Kidney (tissue), 14 donors: ENCODE measurements around the gene C20orf141. TPM values are rescaled to one million over a fixed set of nuclear protein-coding genes. Genes with fewer than 3 reads are reported as not detected.

ENCODE experiments used
- DNase-seq, 5 donors: peaks; one replicate each; pipeline ENCODE4 v3.0.0-alpha.2; 2013 to 2020
- FAIRE-seq: peaks from 2 replicates; lab custom pipeline; 2012; peaks lifted over from hg19 to GRCh38; lab: Jason Lieb, UNC
- H3K27ac ChIP-seq, 2 donors: one replicate each; pipeline ENCODE4 v1.7.0; 2013; ENCODE audit warnings: low read depth in 2 of 2, low read length in 2 of 2, inconsistent platforms in 1 of 2
- H3K27me3 ChIP-seq: one replicate; pipeline ENCODE4 v1.7.1; 2013; ENCODE audit warnings: low read length, inconsistent platforms; ENCODE audit not compliant: control insufficient read depth, insufficient read depth
- H3K36me3 ChIP-seq, 3 donors: one replicate each; pipeline versions ENCODE4 v1.7.0 to v1.7.1; 2013; ENCODE audit warnings: low read length in 3 of 3, control low read depth in 1 of 3, inconsistent platforms in 1 of 3; ENCODE audit not compliant: insufficient read depth in 3 of 3, control insufficient read depth in 2 of 3
- H3K4me1 ChIP-seq, 3 donors: one replicate each; pipeline versions ENCODE4 v1.7.0 to v1.7.1; 2013; ENCODE audit warnings: low read length in 3 of 3, inconsistent platforms in 1 of 3, low read depth in 1 of 3; ENCODE audit not compliant: control insufficient read depth in 2 of 3, insufficient read depth in 2 of 3
- H3K4me3 ChIP-seq, 3 donors: one replicate each; pipeline versions ENCODE4 v1.7.0 to v1.8.1; 2013; ENCODE audit warnings: low read length in 3 of 3, control low read depth in 1 of 3, inconsistent platforms in 1 of 3
- H3K9ac ChIP-seq, 3 donors: one replicate each; pipeline versions ENCODE4 v1.7.0 to v1.7.1; 2013; ENCODE audit warnings: low read length in 3 of 3, control low read depth in 1 of 3, inconsistent platforms in 1 of 3
- H3K9me3 ChIP-seq, 3 donors: one replicate each; pipeline versions ENCODE4 v1.7.0 to v1.7.1; 2013; ENCODE audit warnings: low read length in 3 of 3, control low read depth in 1 of 3, inconsistent platforms in 1 of 3; ENCODE audit not compliant: control insufficient read depth in 2 of 3, insufficient read depth in 1 of 3
- CTCF ChIP-seq: IDR thresholded peaks from 3 replicates; pipeline ENCODE4 v1.5.1; 2012; ENCODE audit warnings: mild to moderate bottlenecking, moderate library complexity, borderline replicate concordance; ENCODE audit not compliant: insufficient read depth; ENCODE audit errors: extremely low read depth
- intact Hi-C: fragments of 100-400 bp; cut with DNase I; formaldehyde crosslinking; loops from one replicate; pipeline ENCODE4 v1.11.1; 2022
- polyA plus RNA-seq: library from polyadenylated mRNA; stranded (reverse); fragments of 350-450 nt; fragmentation: Illumina TruSeq; extraction: RNeasy Lipid Tissue Mini Kit (QIAGEN cat#74804); gene quantifications from one replicate; pipeline ENCODE4 v1.2.3, GENCODE V29; 2014; ENCODE audit warnings: low read depth, low replicate concordance; ENCODE audit not compliant: insufficient read depth
- total RNA-seq: library from RNA; stranded (reverse); fragmentation: NEBNext Ultra II Directional; extraction: Animal tissue kit (Norgen Biotek cat#: 25700); gene quantifications from one replicate; pipeline ENCODE4 v1.2.1, GENCODE V29; 2021
- donor health status: control.
- donor health status: control.
- donor health status: control.
- donor health status: control.
- donor health status: control.
- donor health status: DM: yes; HTN: yes; CAD: no.
- donor health status: Normal renal cell carcinoma (clear cell type).

Gene C20orf141
- total and polyA plus RNA-seq, 2 donors from 2014 or later = not detected

GRCh38 chr20:2864626-2865025 lies 49.8 kb downstream of the C20orf141 start:
- intact Hi-C loops = no loop called here
- Histone ChIP-seq H3K27ac (no peak overlapping the region), H3K4me3 (no peak overlapping the region), H3K36me3 (peaks cover 0 to 28% (median 17%) of the 10 kb centered on the region in 3 donors), H3K9me3 (no peaks in the 10 kb centered on the region), H3K9ac (no peak overlapping the region), H3K27me3 (no peaks in the 10 kb centered on the region), H3K4me1 (no peaks in the 10 kb centered on the region)
- no peak for TF ChIP-seq CTCF
- no peak for DNase-seq
- FAIRE-seq = no peak

- intact Hi-C loops = no loop called here
- no peak overlapping the region for H3K4me3 ChIP-seq
- H3K36me3 ChIP-seq = peaks cover 0 to 28% (median 17%) of the 10 kb centered on the region in 3 donors
- H3K9me3 ChIP-seq = no peaks in the 10 kb centered on the region
- DNase-seq (no peak), FAIRE-seq (no peak)
- no peaks in the 10 kb centered on the region for H3K27me3 ChIP-seq
- H3K4me1 ChIP-seq = no peaks in the 10 kb centered on the region
- no peak for TF ChIP-seq CTCF
- no peak overlapping the region for H3K27ac ChIP-seq
- no peak overlapping the region for H3K9ac ChIP-seq
Observed at GRCh38 chr20:2865101-2865500, 50.3 kb downstream of the C20orf141 start.

Other genes starting within 250 kb of the C20orf141 start
- gene NOP56, start 162.4 kb upstream of the C20orf141 start, total RNA-seq = 110 TPM
- gene NOP56, start 162.4 kb upstream of the C20orf141 start, polyA plus RNA-seq = 68.8 TPM
- 77.3 TPM for gene IDH3B, start 150.8 kb upstream of the C20orf141 start, total RNA-seq
- 134 TPM for gene IDH3B, start 150.8 kb upstream of the C20orf141 start, polyA plus RNA-seq
- 10.2 TPM for gene EBF4, start 122.2 kb upstream of the C20orf141 start, total RNA-seq
- 8.8 TPM for gene EBF4, start 122.2 kb upstream of the C20orf141 start, polyA plus RNA-seq
- gene CPXM1, start 14.4 kb upstream of the C20orf141 start, total RNA-seq = 5.2 TPM
- 7.1 TPM for gene CPXM1, start 14.4 kb upstream of the C20orf141 start, polyA plus RNA-seq
- gene TMEM239, start 1.4 kb downstream of the C20orf141 start, total RNA-seq = not detected
- gene TMEM239, start 1.4 kb downstream of the C20orf141 start, polyA plus RNA-seq = not detected
- gene PCED1A, start 25.7 kb downstream of the C20orf141 start, total RNA-seq = 47.7 TPM
- gene PCED1A, start 25.7 kb downstream of the C20orf141 start, polyA plus RNA-seq = 43.6 TPM
- gene VPS16, start 25.8 kb downstream of the C20orf141 start, total RNA-seq = 38.6 TPM
- gene VPS16, start 25.8 kb downstream of the C20orf141 start, polyA plus RNA-seq = 38.8 TPM
- gene PTPRA, start 58.5 kb downstream of the C20orf141 start, total RNA-seq = 70.3 TPM
- gene PTPRA, start 58.5 kb downstream of the C20orf141 start, polyA plus RNA-seq = 33.1 TPM
- not detected for gene GNRH2, start 228.6 kb downstream of the C20orf141 start, total RNA-seq
- not detected for gene GNRH2, start 228.6 kb downstream of the C20orf141 start, polyA plus RNA-seq
- gene MRPS26, start 231.1 kb downstream of the C20orf141 start, total RNA-seq = 39.8 TPM
- 109 TPM for gene MRPS26, start 231.1 kb downstream of the C20orf141 start, polyA plus RNA-seq